Fibroblast of lung (primary cell): ENCODE data around the gene UBE2M. TPM values are rescaled to one million over a fixed set of nuclear protein-coding genes. Genes with fewer than 3 reads are reported as not detected.

ENCODE experiments used
- DNase-seq, 2 donors: peaks; one replicate each; pipeline versions ENCODE4 v3.0.0 to v3.0.0-alpha.2; 2010; ENCODE audit warnings: low read depth in 2 of 2
- H2AFZ ChIP-seq: 2 replicates; pipeline ENCODE4 v1.5.1; 2012; ENCODE audit warnings: low read length, control low read depth, inconsistent platforms
- H3K27ac ChIP-seq: 2 replicates; pipeline ENCODE4 v1.5.1; 2011; ENCODE audit warnings: low read length, control low read depth; ENCODE audit not compliant: insufficient read depth
- H3K27me3 ChIP-seq: 2 replicates; pipeline ENCODE4 v1.5.1; 2011; ENCODE audit warnings: mild to moderate bottlenecking, low read length; ENCODE audit not compliant: control insufficient read depth, insufficient read depth
- H3K36me3 ChIP-seq: 2 replicates; pipeline ENCODE4 v1.5.1; 2011; ENCODE audit warnings: low read length; ENCODE audit not compliant: control insufficient read depth, insufficient read depth
- H3K4me1 ChIP-seq: 2 replicates; pipeline ENCODE4 v1.5.1; 2011; ENCODE audit warnings: low read length; ENCODE audit not compliant: control insufficient read depth, insufficient read depth; ENCODE audit errors: extremely low read depth
- H3K4me2 ChIP-seq: 2 replicates; pipeline ENCODE4 v1.5.1; 2011; ENCODE audit warnings: low read length, control low read depth; ENCODE audit not compliant: insufficient read depth; ENCODE audit errors: extremely low read depth
- H3K4me3 ChIP-seq, 4 experiments: fragments of 200-600 bp in 1 of 4; sonication (generic) in 1 of 4; replicated peaks in 1 of 4; 2 replicates each; pipeline ENCODE4 v1.5.1; 2011 to 2016; ENCODE audit warnings: low read length in 4 of 4, low read depth in 3 of 4, mild to moderate bottlenecking in 3 of 4, control low read depth in 2 of 4, inconsistent platforms in 1 of 4, mixed read lengths in 1 of 4; ENCODE audit not compliant: insufficient read depth in 1 of 4; ENCODE audit errors: control extremely low read depth in 1 of 4
- H3K79me2 ChIP-seq: 2 replicates; pipeline ENCODE4 v1.5.1; 2012; ENCODE audit warnings: mild to moderate bottlenecking, low read length, inconsistent platforms; ENCODE audit not compliant: control insufficient read depth, insufficient read depth
- H3K9ac ChIP-seq: 2 replicates; pipeline ENCODE4 v1.5.1; 2011; ENCODE audit warnings: mild to moderate bottlenecking, low read length, control low read depth; ENCODE audit not compliant: insufficient read depth
- H3K9me3 ChIP-seq: 2 replicates; pipeline ENCODE4 v1.5.1; 2012; ENCODE audit warnings: low read depth, low read length; ENCODE audit not compliant: control insufficient read depth, insufficient read depth
- H4K20me1 ChIP-seq: 2 replicates; pipeline ENCODE4 v1.5.1; 2011; ENCODE audit warnings: low read length; ENCODE audit not compliant: control insufficient read depth, insufficient read depth; ENCODE audit errors: extremely low read depth
- EZH2 ChIP-seq: IDR thresholded peaks from 2 replicates; pipeline ENCODE4 v1.5.1; 2012; ENCODE audit warnings: low read length, control low read depth, mild to moderate bottlenecking; ENCODE audit errors: missing control alignments
- polyA plus RNA-seq, 2 donors: library from polyadenylated mRNA; depleted of rRNA in 1 of 2; stranded (reverse) in 1 of 2; unstranded in 1 of 2; fragments of >200 nt; gene quantifications; 2 replicates each; pipeline ENCODE4 v1.2.1, GENCODE V29; 2011 to 2012; ENCODE audit warnings: missing spikeins in 1 of 2
- total RNA-seq: library from RNA; depleted of rRNA; stranded (reverse); fragments of >200 nt; gene quantifications from 2 replicates; pipeline ENCODE4 v1.2.1, GENCODE V29; 2014
- TF ChIP-seq, protein P1 (sequence below), 2 donors: IDR thresholded peaks in 1 of 2; conservative IDR thresholded peaks in 1 of 2; 1 replicate in 1 of 2; 2 replicates in 1 of 2; pipeline ENCODE4 v1.5.1; 2011 to 2012; ENCODE audit warnings: low read length in 2 of 2, control low read depth in 1 of 2, inconsistent platforms in 1 of 2, low read depth in 1 of 2, mild to moderate bottlenecking in 1 of 2

Gene UBE2M
- total and polyA plus RNA-seq, 2 donors (not counting 1 experiment from before 2014, with no cell fraction given) = 73.6 to 73.7 TPM

DNA sequence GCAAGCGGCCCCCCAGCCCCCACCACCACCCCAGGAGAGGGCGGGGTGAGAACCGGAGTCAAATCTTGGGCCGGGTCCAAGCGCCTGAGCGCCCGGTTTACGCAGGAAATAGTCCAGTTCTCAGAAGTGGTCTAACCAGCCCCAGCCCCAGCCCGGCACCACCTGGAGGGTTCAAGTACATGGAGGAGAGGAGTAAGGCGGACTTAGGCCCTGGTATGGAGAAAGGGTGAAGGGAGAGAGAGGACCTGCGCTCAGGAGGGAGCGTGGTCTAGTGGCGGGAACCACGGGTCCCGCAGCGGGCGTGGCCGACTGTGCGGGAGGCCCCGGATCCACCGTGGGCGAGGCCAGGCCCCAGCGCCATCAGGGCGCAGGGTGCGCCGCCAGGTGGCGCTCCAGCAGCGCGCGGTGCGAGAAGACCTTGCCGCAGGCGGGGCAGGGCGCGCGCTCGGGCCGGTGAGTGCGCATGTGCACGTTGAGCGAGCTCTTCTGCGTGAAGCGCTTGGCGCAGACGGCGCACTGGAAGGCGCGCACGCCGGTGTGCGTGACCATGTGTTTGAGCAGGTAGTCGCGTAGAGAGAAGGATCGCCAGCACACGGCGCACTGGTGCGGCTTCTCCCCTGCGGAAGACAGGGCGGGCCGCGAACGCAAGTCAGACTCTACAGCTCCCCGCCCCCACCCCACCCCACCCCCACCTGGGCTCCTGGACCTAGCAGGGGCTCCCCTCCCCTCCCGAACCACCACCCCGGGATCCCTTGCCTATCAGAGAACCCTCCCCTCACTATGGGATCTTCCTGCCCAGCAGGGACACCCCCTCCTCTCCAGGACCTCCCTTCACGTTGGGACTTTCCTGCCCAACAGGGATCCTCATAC, 44.5 kb downstream of the UBE2M start:
- Histone ChIP-seq H3K4me1 (peaks cover 6% of the 10 kb centered on the region), H3K9me3 (no peaks in the 10 kb centered on the region), H3K27me3 (no peaks in the 10 kb centered on the region), H2AFZ (no peak overlapping the region), H4K20me1 (no peaks in the 10 kb centered on the region), H3K27ac (no peak overlapping the region), H3K4me2 (peak overlapping the region; percentile 35), H3K79me2 (peaks cover 33% of the 10 kb centered on the region), H3K4me3 (peak overlapping the region in 2 of 4 experiments; percentile 41 to 45), H3K9ac (no peak overlapping the region), H3K36me3 (peaks cover 9% of the 10 kb centered on the region)
- peak; percentile 79 to 83 for DNase-seq
- no peak for TF ChIP-seq EZH2
- TF ChIP-seq, protein P1, sequence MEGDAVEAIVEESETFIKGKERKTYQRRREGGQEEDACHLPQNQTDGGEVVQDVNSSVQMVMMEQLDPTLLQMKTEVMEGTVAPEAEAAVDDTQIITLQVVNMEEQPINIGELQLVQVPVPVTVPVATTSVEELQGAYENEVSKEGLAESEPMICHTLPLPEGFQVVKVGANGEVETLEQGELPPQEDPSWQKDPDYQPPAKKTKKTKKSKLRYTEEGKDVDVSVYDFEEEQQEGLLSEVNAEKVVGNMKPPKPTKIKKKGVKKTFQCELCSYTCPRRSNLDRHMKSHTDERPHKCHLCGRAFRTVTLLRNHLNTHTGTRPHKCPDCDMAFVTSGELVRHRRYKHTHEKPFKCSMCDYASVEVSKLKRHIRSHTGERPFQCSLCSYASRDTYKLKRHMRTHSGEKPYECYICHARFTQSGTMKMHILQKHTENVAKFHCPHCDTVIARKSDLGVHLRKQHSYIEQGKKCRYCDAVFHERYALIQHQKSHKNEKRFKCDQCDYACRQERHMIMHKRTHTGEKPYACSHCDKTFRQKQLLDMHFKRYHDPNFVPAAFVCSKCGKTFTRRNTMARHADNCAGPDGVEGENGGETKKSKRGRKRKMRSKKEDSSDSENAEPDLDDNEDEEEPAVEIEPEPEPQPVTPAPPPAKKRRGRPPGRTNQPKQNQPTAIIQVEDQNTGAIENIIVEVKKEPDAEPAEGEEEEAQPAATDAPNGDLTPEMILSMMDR (conservative IDR thresholded peaks at IDR 0.05 in 1 of 2, IDR thresholded peaks at IDR 0.05 in 1 of 2; ENCODE audit: low read depth in 1 of 2, low read length in 2 of 2) = peak; percentile 46 to 64

DNA sequence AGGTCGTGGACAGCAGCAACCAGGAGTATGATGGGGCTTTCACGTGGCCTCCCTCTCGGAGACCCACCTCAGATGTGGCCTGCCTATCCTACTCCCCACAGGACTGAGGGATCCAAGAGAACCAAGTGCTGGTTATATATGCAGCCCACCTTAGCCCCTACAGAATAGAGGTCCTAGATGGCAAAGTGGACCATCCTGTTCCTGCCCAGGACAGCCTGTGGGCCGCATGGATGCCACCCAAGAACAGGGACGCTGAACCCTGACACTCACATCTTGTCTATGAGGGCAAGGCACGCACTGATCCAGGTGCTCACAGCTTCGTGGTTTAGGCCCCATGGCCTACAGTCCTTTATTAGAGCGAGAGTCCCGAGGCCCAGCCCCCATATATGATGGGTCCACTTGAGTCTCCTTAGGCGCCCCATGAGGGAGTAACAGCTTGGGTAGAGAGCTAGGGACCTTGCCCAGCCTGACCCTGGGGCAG, 45.2 kb downstream of the UBE2M start:
- TF ChIP-seq EZH2 = no peak
- TF ChIP-seq, protein P1 (conservative IDR thresholded peaks at IDR 0.05 in 1 of 2, IDR thresholded peaks at IDR 0.05 in 1 of 2; ENCODE audit: low read depth in 1 of 2, low read length in 2 of 2) = no peak
- Histone ChIP-seq H3K4me1 (peaks cover 4% of the 10 kb centered on the region), H3K4me2 (no peak overlapping the region), H3K79me2 (peaks cover 26% of the 10 kb centered on the region), H3K36me3 (peaks cover 9% of the 10 kb centered on the region), H3K4me3 (no peak overlapping the region), H3K9me3 (no peaks in the 10 kb centered on the region), H3K27me3 (no peaks in the 10 kb centered on the region), H4K20me1 (no peaks in the 10 kb centered on the region), H3K27ac (no peak overlapping the region), H2AFZ (no peak overlapping the region), H3K9ac (no peak overlapping the region)
- DNase-seq = no peak

DNA sequence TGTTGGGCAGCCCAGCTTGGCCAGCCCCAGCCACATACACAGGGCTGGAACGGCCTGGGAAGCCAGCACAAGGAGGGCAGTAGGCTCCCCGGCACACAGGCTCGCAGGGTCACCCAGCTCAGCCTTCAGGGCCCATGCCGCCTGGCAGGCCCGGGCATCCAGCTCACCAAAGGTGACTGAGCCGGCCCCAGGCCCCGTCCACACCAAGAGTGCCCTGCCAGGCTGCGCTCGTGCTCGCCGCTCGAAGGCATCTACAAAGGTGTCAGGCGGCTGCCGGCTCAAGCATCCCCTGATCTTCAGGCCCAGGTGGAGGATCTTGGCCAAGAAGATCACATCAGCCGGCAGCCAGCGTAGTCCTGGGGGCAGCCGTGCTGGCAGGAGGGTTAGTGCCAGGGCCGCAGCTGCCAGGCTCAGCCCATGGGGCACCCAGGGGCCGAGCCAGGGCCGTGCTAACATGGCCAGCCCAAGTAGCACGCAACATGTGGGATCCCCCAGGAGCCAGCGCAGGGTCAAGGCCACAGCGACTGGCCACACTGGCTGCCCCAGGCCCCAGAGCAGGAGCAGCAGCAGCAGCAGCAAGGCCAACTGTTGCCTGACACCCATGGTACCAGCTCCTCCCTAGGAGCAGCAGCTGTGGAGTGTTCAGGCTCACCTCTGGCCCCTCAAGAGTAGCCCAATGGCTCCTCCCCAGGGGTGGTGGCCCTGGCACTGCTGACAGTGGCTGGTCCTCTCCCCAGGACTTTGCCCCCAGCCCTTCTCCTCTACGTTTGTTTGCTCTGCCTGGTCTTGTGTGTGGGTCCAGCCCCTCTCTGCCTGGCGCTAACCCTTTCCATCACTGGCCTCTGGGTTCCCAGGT, 46.8 kb downstream of the UBE2M start, which contains the start of gene SLC27A5:
TSS of gene SLC27A5 (minus strand) at position 640 of the 856 bp plus-strand sequence. CDS start at position 603, 37 bp downstream.
- H3K9me3 ChIP-seq = no peaks in the 10 kb centered on the region
- no peak within 1 kb of the TSS for H2AFZ ChIP-seq
- TF ChIP-seq EZH2 = no peak
- TF ChIP-seq, protein P1 (conservative IDR thresholded peaks at IDR 0.05 in 1 of 2, IDR thresholded peaks at IDR 0.05 in 1 of 2; ENCODE audit: low read depth in 1 of 2, low read length in 2 of 2) = no peak
- DNase-seq = no peak
- H4K20me1 ChIP-seq = no peaks in the 10 kb centered on the region
- H3K4me1 ChIP-seq = no peaks in the 10 kb centered on the region
- H3K36me3 ChIP-seq = no peaks in the 10 kb centered on the region
- no peaks in the 10 kb centered on the region for H3K27me3 ChIP-seq
- no peak within 1 kb of the TSS for H3K27ac ChIP-seq
- H3K4me2 ChIP-seq = no peak within 1 kb of the TSS
- H3K79me2 ChIP-seq = peaks cover 10% of the 10 kb centered on the region
- H3K9ac ChIP-seq = no peak within 1 kb of the TSS
- no peak within 1 kb of the TSS for H3K4me3 ChIP-seq
